ENCODE data around the gene E4F1.
A peak's percentile ranks its signal among the peaks of the same experiment; 100 is the strongest.

The E4F1 gene

GRCh38 chr16:2207872-2208271 is 15.5 kb upstream of the E4F1 start:
- DNase-seq (ENCODE audit: low spot score), result no peak

GRCh38 chr16:2208308-2208707 is 15.1 kb upstream of the E4F1 start:
- no peak for DNase-seq (ENCODE audit: low spot score)

- no peak for DNase-seq (ENCODE audit: low spot score)
Measured at GRCh38 chr16:2208772-2209171, 14.6 kb upstream of the E4F1 start.

GRCh38 chr16:2209258-2210008 is 14.0 kb upstream of the E4F1 start:
- no peak for DNase-seq (ENCODE audit: low spot score)

- no peak for DNase-seq (ENCODE audit: low spot score)
Measured at GRCh38 chr16:2210009-2210332, 13.4 kb upstream of the E4F1 start.

DNA sequence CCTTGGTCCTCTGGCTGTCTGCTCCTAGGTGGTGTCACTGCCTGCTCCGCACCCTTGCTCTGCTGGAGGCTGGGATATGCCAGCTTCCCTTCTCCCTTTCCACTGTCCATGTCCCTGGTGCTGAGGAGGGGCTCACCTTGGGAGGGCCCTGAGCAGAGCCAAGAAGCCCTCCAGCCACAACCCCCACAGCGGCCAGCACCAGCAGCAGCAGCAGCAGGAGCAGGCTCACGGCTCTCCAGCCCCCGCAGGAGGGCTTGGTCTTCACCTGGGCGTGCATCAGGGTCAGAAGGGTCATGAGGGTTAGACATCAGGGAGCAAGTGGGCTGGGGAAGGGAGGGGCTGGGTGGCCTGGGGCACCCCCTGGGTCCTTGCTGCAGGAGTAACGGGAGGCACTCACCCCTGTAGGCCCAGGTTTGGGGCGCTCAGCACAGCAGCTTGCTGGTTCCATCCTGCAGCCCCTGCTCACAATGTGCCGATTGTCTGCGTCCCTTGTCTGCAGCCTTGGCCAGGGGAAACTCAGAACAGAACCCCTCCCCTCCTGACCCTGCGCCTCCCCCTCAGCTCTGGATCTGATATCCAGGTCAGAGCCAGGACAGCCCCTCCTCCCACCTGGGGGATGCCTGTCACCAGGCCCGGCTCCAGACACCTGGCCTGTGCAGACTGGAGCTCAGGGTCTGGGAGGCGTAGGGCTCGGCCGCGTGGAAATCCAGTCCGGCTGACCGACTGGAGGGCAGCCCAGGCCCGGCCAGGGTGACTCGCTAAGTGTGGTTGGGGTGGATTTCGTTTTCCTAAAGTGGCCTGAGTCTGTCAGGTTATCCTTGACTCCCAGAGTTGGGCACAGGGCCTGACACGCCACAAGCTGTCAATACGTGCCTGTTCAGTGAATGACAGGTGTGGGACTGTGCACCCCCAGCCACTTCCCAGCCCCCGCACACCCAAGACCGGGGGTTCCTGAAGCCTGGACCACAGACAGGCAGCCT is 12.7 kb upstream of the E4F1 start, which contains the start of gene BRICD5:
TSS of gene BRICD5 (minus strand) at position 478 of the 980 bp plus-strand sequence. CDS start at position 448, 30 bp downstream.
- peak; percentile 48 for DNase-seq (ENCODE audit: low spot score)

DNA sequence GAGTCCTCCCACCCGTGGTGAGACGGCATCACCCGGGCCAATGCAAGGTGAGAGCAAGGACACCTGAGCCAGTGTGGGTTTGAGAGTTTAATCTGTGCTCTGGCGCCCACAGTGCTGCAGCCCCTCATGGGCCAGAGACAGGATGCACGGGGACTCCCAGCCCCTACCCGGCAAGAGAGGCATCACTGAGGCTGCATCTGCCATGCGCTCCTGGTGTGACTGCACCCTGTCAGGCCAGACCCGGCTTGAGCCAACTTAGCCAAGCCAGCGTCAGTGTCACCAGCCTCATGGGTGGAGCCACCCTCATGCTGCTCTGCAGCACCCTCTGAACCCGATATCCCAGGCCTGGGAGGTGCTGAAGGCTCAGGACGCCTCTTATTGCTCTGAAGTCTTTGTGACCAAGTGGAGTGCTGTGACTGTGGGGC is 11.5 kb upstream of the E4F1 start:
- no peak for DNase-seq (ENCODE audit: low spot score)

DNA sequence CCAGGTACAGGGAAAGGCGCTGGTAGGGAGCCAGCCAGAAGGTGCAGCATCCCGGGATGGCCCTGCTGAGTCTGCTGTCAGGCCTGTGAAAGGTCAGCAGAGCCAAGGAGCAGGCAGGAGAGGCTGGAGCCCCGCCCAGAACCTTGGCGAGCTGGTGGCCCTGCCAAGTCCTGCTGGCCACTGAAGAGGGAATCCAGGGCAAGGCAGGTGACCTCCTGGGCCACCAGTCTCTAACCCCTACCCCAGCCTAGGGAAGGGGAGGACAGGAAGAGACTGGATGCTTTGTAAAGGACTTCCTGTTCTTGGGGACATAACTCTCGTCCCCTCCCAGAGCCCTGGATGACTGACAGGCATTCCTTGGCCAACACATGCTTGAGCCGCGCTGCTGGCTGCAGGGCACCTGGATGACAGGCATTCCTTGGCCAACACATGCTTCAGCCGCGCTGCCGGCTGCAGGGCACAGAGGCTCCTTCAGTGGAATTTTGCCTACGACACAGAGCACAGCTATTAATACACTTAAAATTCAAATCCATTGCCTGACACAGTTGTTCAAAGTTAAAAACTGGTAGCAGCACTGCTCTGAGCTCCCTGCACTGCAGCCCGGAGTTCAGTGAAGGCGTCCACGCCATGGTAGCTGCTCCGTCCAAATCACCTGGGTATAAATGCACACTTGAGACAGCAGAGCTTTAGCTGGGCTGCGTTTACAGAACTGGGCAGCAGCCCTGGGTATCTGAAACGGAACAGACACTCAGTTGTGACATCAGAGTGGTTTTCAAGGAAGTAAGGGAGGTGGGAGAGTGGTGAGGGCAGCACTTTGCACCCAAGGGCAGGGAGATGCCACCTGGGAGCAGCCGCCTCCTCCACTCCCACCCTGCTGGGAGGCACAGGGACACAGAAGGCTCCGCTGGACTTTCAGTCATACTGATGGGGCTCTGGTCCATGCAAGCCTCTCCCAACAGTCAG is 10.7 kb upstream of the E4F1 start:
- no peak for DNase-seq (ENCODE audit: low spot score)

GRCh38 chr16:2213817-2214718 is 9.3 kb upstream of the E4F1 start:
- DNase-seq (ENCODE audit: low spot score), result no peak

- DNase-seq (ENCODE audit: low spot score), result no peak
Measured at GRCh38 chr16:2214719-2214968, 8.7 kb upstream of the E4F1 start, which contains the start of gene PGP. TSS of gene PGP (minus strand) at chr16:2214840. CDS start at chr16:2214777, 63 bp downstream.

GRCh38 chr16:2216330-2216729 is 7.1 kb upstream of the E4F1 start:
- DNase-seq (ENCODE audit: low spot score), result no peak

DNA sequence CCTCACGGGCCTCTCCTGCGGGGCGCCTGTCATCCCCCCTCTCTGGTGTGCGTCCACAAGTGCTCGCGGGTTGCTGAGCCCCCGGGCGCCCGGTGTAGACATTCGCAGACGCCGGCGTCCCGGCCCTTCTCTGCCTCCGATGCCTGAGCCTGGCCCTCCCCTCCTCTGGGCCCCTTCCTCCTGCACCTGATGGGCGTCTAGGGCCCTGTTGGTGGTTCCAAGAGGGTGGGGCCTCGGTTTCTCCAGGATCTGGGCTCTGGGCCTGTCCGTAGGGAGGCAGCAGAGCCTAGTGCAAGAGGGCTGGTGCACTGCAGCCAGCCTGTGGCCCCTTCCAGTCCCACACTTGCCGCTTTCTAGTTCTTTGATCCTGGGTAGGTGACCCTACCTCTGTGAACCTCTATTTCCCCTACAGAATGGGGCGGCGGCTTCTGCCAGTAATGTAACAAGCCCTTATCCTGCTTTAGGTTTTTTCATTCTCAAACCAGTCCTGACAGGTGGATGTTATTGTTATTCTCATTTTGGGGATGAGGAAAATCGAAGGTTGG is 623 bp downstream of the E4F1 start:
- DNase-seq (ENCODE audit: low spot score), result peak; percentile 76

DNA sequence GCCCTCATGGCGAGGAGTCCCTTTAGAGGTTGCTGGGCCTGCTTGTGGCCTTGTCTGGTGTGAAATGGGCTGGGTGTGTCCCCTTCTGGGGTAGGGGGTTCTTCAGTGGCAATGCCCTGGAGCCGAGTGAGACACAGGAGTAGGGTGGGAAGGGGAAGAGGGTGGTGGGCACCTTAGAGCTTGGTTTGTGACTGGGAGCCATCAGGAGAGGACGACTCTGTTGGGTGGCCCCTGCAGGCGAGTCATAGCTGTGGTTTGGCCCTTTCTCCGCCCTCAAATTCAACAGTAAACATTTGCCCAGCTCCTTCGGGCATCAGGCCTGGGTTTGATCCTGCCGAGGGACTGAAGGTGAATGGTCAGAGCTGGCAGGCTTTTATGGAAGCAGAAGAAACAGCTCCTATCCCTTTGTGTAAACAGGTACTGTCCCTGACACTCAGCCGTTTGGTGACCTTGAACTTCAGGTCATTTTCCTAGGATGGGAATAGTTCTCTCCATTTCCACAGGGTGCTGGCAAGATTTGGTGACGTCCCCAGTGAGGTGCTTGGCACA is 2.9 kb downstream of the E4F1 start:
- no peak for DNase-seq (ENCODE audit: low spot score)

- no peak for DNase-seq (ENCODE audit: low spot score)
Measured at GRCh38 chr16:2226918-2227317, 3.5 kb downstream of the E4F1 start.

DNA sequence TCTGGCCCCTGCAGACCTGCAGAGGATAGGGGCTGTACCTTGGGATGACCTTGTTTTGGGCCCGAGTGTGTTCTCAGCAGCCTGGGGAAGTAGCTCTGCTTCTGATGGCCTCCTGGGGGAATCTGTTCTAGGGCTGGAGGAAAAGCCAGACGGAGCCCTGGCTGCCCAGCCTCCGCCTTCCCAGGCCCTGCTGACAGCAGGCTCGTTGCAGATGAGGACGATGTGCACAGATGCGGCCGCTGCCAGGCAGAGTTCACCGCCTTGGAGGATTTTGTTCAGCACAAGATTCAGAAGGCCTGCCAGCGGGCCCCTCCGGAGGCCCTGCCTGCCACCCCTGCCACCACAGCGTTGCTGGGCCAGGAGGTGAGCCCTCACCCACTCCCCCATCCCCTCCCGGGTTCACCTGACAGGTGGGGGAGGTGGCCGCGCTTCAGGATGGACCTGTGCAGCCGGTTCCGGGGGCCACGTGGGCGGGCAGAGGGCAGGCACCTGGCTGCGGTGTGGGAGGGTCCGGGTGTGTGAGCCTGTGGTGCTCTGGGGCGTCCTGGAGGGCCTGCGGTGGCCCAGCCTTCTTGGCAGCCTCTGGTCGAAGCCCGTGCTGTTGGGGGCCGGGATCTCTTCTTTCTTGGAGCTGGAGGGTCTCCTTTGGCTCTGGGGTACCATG is 4.9 kb downstream of the E4F1 start:
- DNase-seq (ENCODE audit: low spot score), result no peak

DNA sequence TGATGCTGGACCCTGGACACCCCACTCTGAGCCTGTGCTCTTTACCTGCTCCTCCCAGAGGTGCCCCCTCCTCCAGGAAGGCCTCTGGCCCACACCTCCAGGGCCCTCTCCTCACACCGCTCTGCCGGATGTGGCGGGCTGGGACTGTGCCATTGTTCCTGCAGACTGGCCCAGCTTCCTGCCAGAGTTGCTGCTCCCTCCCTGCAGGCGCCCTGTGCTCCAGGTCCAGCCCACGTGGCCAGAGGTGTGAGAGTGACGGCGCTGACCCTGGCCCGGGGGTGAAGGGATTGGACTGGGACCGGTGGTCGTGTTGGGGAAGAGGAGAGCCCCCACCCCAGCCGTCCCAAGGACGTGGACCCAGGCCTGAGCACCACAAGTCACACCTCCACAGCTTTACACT is 5.7 kb downstream of the E4F1 start:
- DNase-seq (ENCODE audit: low spot score), result no peak

DNA sequence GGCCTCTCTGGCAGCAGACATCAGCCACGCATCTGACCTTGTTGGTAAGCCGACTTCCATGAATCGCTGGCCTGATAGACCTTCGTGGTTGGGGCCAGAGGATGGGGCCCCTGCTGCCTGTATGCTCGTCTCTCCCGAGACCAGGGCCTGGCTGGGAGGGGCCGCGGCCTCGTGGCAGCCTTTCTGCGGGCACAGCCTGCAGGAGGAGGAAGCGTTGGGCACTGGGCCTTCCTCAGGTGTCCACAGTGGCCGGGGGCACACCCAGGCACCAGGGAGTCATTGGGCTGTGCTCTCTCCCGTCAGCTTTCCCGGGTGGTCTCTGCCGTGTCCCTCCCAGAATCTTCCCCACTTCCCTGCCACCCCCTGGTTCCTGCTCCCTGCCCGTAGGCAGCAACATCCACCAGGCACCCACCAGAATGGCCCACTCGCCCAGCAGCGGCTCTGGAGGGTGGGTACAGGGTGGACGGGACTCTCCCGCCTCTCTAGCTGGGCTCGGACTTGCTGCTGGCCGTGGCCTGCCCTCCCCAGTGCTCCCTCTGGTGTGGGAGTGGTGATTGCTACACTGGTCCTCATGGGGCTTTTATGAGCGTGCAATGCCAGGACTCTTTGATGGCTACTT is 6.3 kb downstream of the E4F1 start:
- no peak for DNase-seq (ENCODE audit: low spot score)

- no peak for DNase-seq (ENCODE audit: low spot score)
Measured at GRCh38 chr16:2230376-2230775, 7.0 kb downstream of the E4F1 start.
